ENCODE measurements around the gene ANGPTL4. TPM values are rescaled to one million over a fixed set of nuclear protein-coding genes. Genes with fewer than 3 reads are reported as not detected.

Gene ANGPTL4
- total and polyA plus RNA-seq, 2 of the 13 experiments (the other 11 are each of a cell fraction or from before 2014, with no cell fraction given), result 0.80 to 21.7 TPM

- no peak for TF ChIP-seq GMEB2 (CRISPR knock-in tag; IDR thresholded peaks at IDR 0.05; ENCODE audit: low read depth)
- TF ChIP-seq SRSF1 (optimal IDR thresholded peaks at IDR 0.05; ENCODE audit: low read depth, low read length), result no peak
- no peak for TF ChIP-seq MED13 (CRISPR knock-in tag; IDR thresholded peaks at IDR 0.05)
- no peak for TF ChIP-seq TBL1XR1 (IDR thresholded peaks at IDR 0.05; ENCODE audit: borderline replicate concordance, low read length, partially characterized antibody)
- TF ChIP-seq ZNF383 (CRISPR knock-in tag; IDR thresholded peaks at IDR 0.05; ENCODE audit: borderline replicate concordance), result no peak
- TF ChIP-seq POGK (CRISPR knock-in tag; conservative IDR thresholded peaks at IDR 0.05), result no peak
- TF ChIP-seq IRF2 (CRISPR knock-in tag; IDR thresholded peaks at IDR 0.05), result no peak
- no peak for TF ChIP-seq ZNF317 (CRISPR knock-in tag; IDR thresholded peaks at IDR 0.05)
- TF ChIP-seq ZNF747 (CRISPR knock-in tag; IDR thresholded peaks at IDR 0.05; ENCODE audit: borderline replicate concordance), result no peak
- TF ChIP-seq ELF4 (CRISPR knock-in tag; IDR thresholded peaks at IDR 0.05; ENCODE audit: borderline replicate concordance), result no peak
- TF ChIP-seq ZNF674 (CRISPR knock-in tag; IDR thresholded peaks at IDR 0.05; ENCODE audit: low read depth), result no peak
- no peak for TF ChIP-seq ZNF7 (CRISPR knock-in tag; IDR thresholded peaks at IDR 0.05)
- TF ChIP-seq ZBTB3 (CRISPR knock-in tag; IDR thresholded peaks at IDR 0.05; ENCODE audit: borderline replicate concordance, low read depth), result no peak
- TF ChIP-seq ZNF580 (CRISPR knock-in tag; IDR thresholded peaks at IDR 0.05; ENCODE audit: borderline replicate concordance, low read depth), result no peak
- TF ChIP-seq ZNF780A (CRISPR knock-in tag; IDR thresholded peaks at IDR 0.05), result no peak
- 0 out of 2 replicates have a peak, but pooled peaks have one; percentile 14 for TF ChIP-seq IKZF5 (CRISPR knock-in tag; IDR thresholded peaks at IDR 0.05)
- no peak for TF ChIP-seq ZNF619 (CRISPR knock-in tag; IDR thresholded peaks at IDR 0.05)
- TF ChIP-seq NFIC (IDR thresholded peaks at IDR 0.05; ENCODE audit: low read length), result no peak
- no peak for TF ChIP-seq TARDBP (CRISPR knock-in tag; IDR thresholded peaks at IDR 0.05)
- TF ChIP-seq SCMH1 (CRISPR knock-in tag; IDR thresholded peaks at IDR 0.05; ENCODE audit: borderline replicate concordance), result no peak
- no peak for TF ChIP-seq EZH2 (conservative IDR thresholded peaks at IDR 0.05; ENCODE audit: low read depth, low read length)
These were observed 49.1 kb downstream of the ANGPTL4 start, which contains the start of gene MARCHF2 (continued) for GRCh38 chr19:8412783-8413628.
